K562 (cell line): Measurements from ENCODE around the gene DZIP3. TPM values are rescaled to one million over a fixed set of nuclear protein-coding genes. Genes with fewer than 3 reads are reported as not detected.

Experiments
- ATAC-seq: fragments of 200-7000 bp; cut with Tn5 transposase; 3 replicates; pipeline ENCODE4 v1.9.1; 2020; ENCODE audit warnings: moderate library complexity
- BruUV-seq: library from RNA; stranded (reverse); fragments of 400-500 nt; replicated peaks from 2 replicates; lab custom pipeline; 2021; lab: Mats Ljungman, UMichigan
- CTCF ChIA-PET: fragments of 300-600 bp; formaldehyde crosslinking; extraction: SDS; loops from one replicate; lab custom pipeline; 2021; ENCODE audit warnings: low intra/inter-chr PET ratio; lab: Yijun Ruan, JAX
- POLR2A ChIA-PET: fragments of 300-600, 350-650 bp; sonication (Branson Sonifier 250); formaldehyde crosslinking; extraction: SDS; loops from one replicate; lab custom pipeline; 2021; ENCODE audit warnings: antibody characterized with exemption, inconsistent platforms; lab: Yijun Ruan, JAX
- DNase-seq, 4 experiments: peaks; one replicate each; pipeline versions ENCODE4 v3.0.0 to v3.0.0-alpha.2; 2011 to 2018; ENCODE audit warnings: low spot score in 3 of 4, mixed read lengths in 3 of 4; ENCODE audit errors: extremely low read depth in 1 of 4
- FAIRE-seq: peaks from 2 replicates; lab custom pipeline; 2011; peaks lifted over from hg19 to GRCh38; lab: Jason Lieb, UNC
- H2AFZ ChIP-seq: 2 replicates; pipeline ENCODE4 v1.6.0; 2011; ENCODE audit warnings: low read depth, low read length, control low read depth, inconsistent platforms
- H3K27ac ChIP-seq: fragments of 200-600 bp; 3 replicates; pipeline ENCODE4 v1.8.0; 2011; ENCODE audit warnings: low read depth, mild to moderate bottlenecking, control low read depth, inconsistent platforms, low read length, moderate library complexity, mixed read lengths; ENCODE audit errors: extremely low read depth
- H3K27me3 ChIP-seq, 2 experiments: fragments of 300-600 bp in 1 of 2; 2 replicates in 1 of 2; 3 replicates in 1 of 2; pipeline versions ENCODE4 v1.6.0 to v1.8.0; 2011; ENCODE audit warnings: inconsistent platforms in 2 of 2, low read length in 2 of 2, mild to moderate bottlenecking in 1 of 2, mixed read lengths in 1 of 2, moderate library complexity in 1 of 2; ENCODE audit not compliant: control insufficient read depth in 2 of 2, insufficient read depth in 2 of 2
- H3K36me3 ChIP-seq: fragments of 300-600 bp; 3 replicates; pipeline ENCODE4 v1.8.0; 2011; ENCODE audit warnings: mild to moderate bottlenecking, low read length, inconsistent platforms; ENCODE audit not compliant: control insufficient read depth, insufficient read depth
- H3K4me1 ChIP-seq, 2 experiments: fragments of 200-600 bp in 1 of 2; replicated peaks in 1 of 2; 2 replicates in 1 of 2; 3 replicates in 1 of 2; pipeline versions ENCODE4 v1.5.1 to v1.8.0; 2011; ENCODE audit warnings: inconsistent platforms in 2 of 2, low read length in 2 of 2, mild to moderate bottlenecking in 1 of 2, mixed read lengths in 1 of 2, moderate library complexity in 1 of 2; ENCODE audit not compliant: control insufficient read depth in 2 of 2, insufficient read depth in 2 of 2
- H3K4me2 ChIP-seq: 2 replicates; pipeline ENCODE4 v1.6.1; 2011; ENCODE audit warnings: low read length, control low read depth, inconsistent platforms, mixed read lengths; ENCODE audit not compliant: insufficient read depth
- H3K4me3 ChIP-seq: fragments of 200-600 bp; sonication (generic), shearing (Covaris generic); 2 replicates; pipeline ENCODE4 v1.5.1; 2016; ENCODE audit warnings: control low read depth, inconsistent platforms
- H3K79me2 ChIP-seq: fragments of 200-600 bp; 3 replicates; pipeline ENCODE4 v1.8.0; 2011; ENCODE audit warnings: low read length, inconsistent platforms; ENCODE audit not compliant: control insufficient read depth, insufficient read depth
- H3K9ac ChIP-seq, 2 experiments: 2 replicates each; pipeline versions ENCODE4 v1.6.0 to v1.6.1; 2011; ENCODE audit warnings: low read depth in 2 of 2, low read length in 2 of 2, control low read depth in 1 of 2, inconsistent platforms in 1 of 2, mild to moderate bottlenecking in 1 of 2, mixed read lengths in 1 of 2; ENCODE audit not compliant: insufficient read depth in 1 of 2
- H3K9me1 ChIP-seq: one replicate; pipeline ENCODE4 v1.6.0; 2011; ENCODE audit warnings: inconsistent platforms, mild to moderate bottlenecking, low read length, moderate library complexity; ENCODE audit not compliant: control insufficient read depth, insufficient read depth
- H3K9me3 ChIP-seq: replicated peaks from 2 replicates; pipeline ENCODE4 v1.5.1; 2011; ENCODE audit warnings: low read depth, low read length, inconsistent platforms; ENCODE audit not compliant: control insufficient read depth, insufficient read depth
- H4K20me1 ChIP-seq: replicated peaks from 2 replicates; pipeline ENCODE4 v1.6.1; 2011; ENCODE audit warnings: low read length, inconsistent platforms, mixed read lengths; ENCODE audit not compliant: control insufficient read depth, insufficient read depth
- BHLHE40 ChIP-seq: IDR thresholded peaks from 2 replicates; pipeline ENCODE4 v1.6.1; 2011; ENCODE audit warnings: low read length, improper control_type of control experiment
- C11orf30 ChIP-seq: fragments of 450-650 bp; IDR thresholded peaks from 2 replicates; pipeline ENCODE4 v1.6.1; 2016; ENCODE audit warnings: low read depth, mild to moderate bottlenecking
- CHCHD3 ChIP-seq: fragments of 250-450 bp; sonication (Bioruptor Pico); IDR thresholded peaks from 2 replicates; pipeline ENCODE4 v2.1.2; 2022; ENCODE audit warnings: mild to moderate bottlenecking
- MEF2D ChIP-seq: conservative IDR thresholded peaks from 2 replicates; pipeline ENCODE4 v1.6.1; 2016; ENCODE audit warnings: low read depth, missing genetic modification characterization, missing compliant biosample characterization
- NR1H2 ChIP-seq: sonication (generic); formaldehyde crosslinking; IDR thresholded peaks from 2 replicates; pipeline ENCODE4 v1.4.0; 2020; ENCODE audit warnings: mild to moderate bottlenecking, missing genetic modification reagents
- PHB2 ChIP-seq: fragments of 450-650 bp; IDR thresholded peaks from 2 replicates; pipeline ENCODE4 v1.6.1; 2017; ENCODE audit warnings: low read depth
- SNAPC5 ChIP-seq: fragments of 250-450 bp; sonication (Bioruptor Pico); IDR thresholded peaks from 2 replicates; pipeline ENCODE4 v1.8.0; 2021; ENCODE audit warnings: moderate library complexity, mild to moderate bottlenecking, inconsistent platforms
- STAT5A ChIP-seq: IDR thresholded peaks from 2 replicates; pipeline ENCODE4 v1.6.1; 2012; ENCODE audit warnings: low read length, inconsistent platforms, borderline replicate concordance
- ZNF277 ChIP-seq: fragments of 250-450 bp; sonication (Bioruptor Pico); IDR thresholded peaks from 2 replicates; pipeline ENCODE4 v1.8.0; 2022; ENCODE audit warnings: inconsistent platforms, mild to moderate bottlenecking, moderate library complexity, borderline replicate concordance
- ZNF316 ChIP-seq: fragments of 450-650 bp; IDR thresholded peaks from 2 replicates; pipeline ENCODE4 v1.6.1; 2016
- ZNF518B ChIP-seq: fragments of 250-450 bp; sonication (Bioruptor Pico); IDR thresholded peaks from 2 replicates; pipeline ENCODE4 v1.5.0; 2021; ENCODE audit warnings: mild to moderate bottlenecking, moderate library complexity
- ZNF75A ChIP-seq: fragments of 450-650 bp; formaldehyde crosslinking; IDR thresholded peaks from 2 replicates; pipeline ENCODE4 v1.4.0; 2020; ENCODE audit warnings: mild to moderate bottlenecking
- ZNF764 ChIP-seq: fragments of 250-450 bp; sonication (Bioruptor Pico); IDR thresholded peaks from 2 replicates; pipeline ENCODE4 v1.4.0; 2020; ENCODE audit warnings: low read depth, mild to moderate bottlenecking, moderate library complexity
- WGBS: fragments of 100-300 bp; shearing (Covaris generic); methylation state at CpG from one replicate; pipeline ENCODE4 v1.1.6; 2016; ENCODE audit warnings: low coverage, mixed read lengths; ENCODE audit not compliant: insufficient coverage; ENCODE audit errors: missing lambda C conversion rate; 5-methylcytosine and 5-hydroxymethylcytosine counted together
- in situ Hi-C: fragments of 300-500 bp; cut with MboI; formaldehyde crosslinking; loops from 4 replicates; pipeline ENCODE4 v1.15.0; 2018; ENCODE audit warnings: inconsistent platforms, mixed read lengths
- intact Hi-C: fragments of 100-400 bp; cut with micrococcal nuclease; formaldehyde crosslinking; loops from 2 replicates; pipeline ENCODE4 v1.14.2; 2022
- polyA plus RNA-seq, 8 experiments: library from polyadenylated mRNA; depleted of rRNA in 4 of 8; stranded (reverse) in 5 of 8; unstranded in 3 of 8; fragments of >200 nt; fragmentation: Nextera tagmentation in 2 of 8; fragmentation: Illumina TruSeq in 1 of 8; extraction: Ambion mirVana in 2 of 8; extraction: Trizol in 1 of 8; gene quantifications; 2 replicates each; pipeline versions ENCODE4 v1.2.1 to v1.2.3, GENCODE V29; 2011 to 2014; ENCODE audit warnings: inconsistent platforms in 1 of 8, missing spikeins in 1 of 8
- total RNA-seq, 7 experiments: library from RNA; depleted of rRNA in 6 of 7; stranded (reverse); fragments of >200 nt in 6 of 7; fragmentation: Illumina TruSeq in 2 of 7; extraction: Trizol in 2 of 7; gene quantifications; 2 replicates each; pipeline versions ENCODE4 v1.2.1 to v1.2.3, GENCODE V29; 2011 to 2021; ENCODE audit warnings: low replicate concordance in 1 of 7

DZIP3 gene
- total and polyA plus RNA-seq, 9 of the 15 experiments (the other 6 are each of a cell fraction or from before 2014, with no cell fraction given): 3.5 to 9.7 (median 5.7) TPM

GRCh38 chr3:108555966-108556581 is 33.4 kb upstream of the DZIP3 start:
- CTCF ChIA-PET: no interaction called here
- 93% methylated on average over 2 of the region's 2 CpGs for WGBS
- Histone ChIP-seq H3K9me3 (no peaks in the 10 kb centered on the region), H3K9ac (no peak overlapping the region), H3K27me3 (no peaks in the 10 kb centered on the region), H2AFZ (no peak overlapping the region), H3K4me1 (no peaks in the 10 kb centered on the region), H3K9me1 (no peaks in the 10 kb centered on the region), H4K20me1 (no peaks in the 10 kb centered on the region), H3K79me2 (no peaks in the 10 kb centered on the region), H3K27ac (no peak overlapping the region), H3K4me2 (no peak overlapping the region), H3K4me3 (no peak overlapping the region), H3K36me3 (peaks cover 79% of the 10 kb centered on the region)
- POLR2A ChIA-PET: no interaction called here
- DNase-seq: no peak
- no TSS peak for BruUV-seq
- no peak for FAIRE-seq
- intact Hi-C loops (no loop called here), in situ Hi-C loops (no loop called here)
- no peak for ATAC-seq
- no peak for TF ChIP-seq ZNF277 (CRISPR knock-in tag)
- TF ChIP-seq ZNF316: peak; percentile 66
- TF ChIP-seq C11orf30: peak; percentile 44; the same call in 1 of the 2 replicates

- Histone ChIP-seq H4K20me1 (no peaks in the 10 kb centered on the region), H3K9me1 (no peaks in the 10 kb centered on the region), H3K27ac (no peak overlapping the region), H3K4me2 (no peak overlapping the region), H2AFZ (no peak overlapping the region), H3K4me1 (no peaks in the 10 kb centered on the region), H3K9ac (no peak overlapping the region), H3K79me2 (no peaks in the 10 kb centered on the region), H3K9me3 (no peaks in the 10 kb centered on the region), H3K4me3 (no peak overlapping the region), H3K36me3 (peaks cover 75% of the 10 kb centered on the region), H3K27me3 (no peaks in the 10 kb centered on the region)
- BruUV-seq: no TSS peak
- in situ Hi-C loops (no loop called here), intact Hi-C loops (no loop called here)
- 88% methylated on average over 2 of the region's 2 CpGs for WGBS
- DNase-seq (no peak), FAIRE-seq (no peak), ATAC-seq (no peak)
- CTCF ChIA-PET: no interaction called here
- POLR2A ChIA-PET: no interaction called here
- TF ChIP-seq CHCHD3 (CRISPR knock-in tag) (no peak), BHLHE40 (no peak), ZNF764 (CRISPR knock-in tag) (no peak), PHB2 (no peak), MEF2D (tag) (no peak), ZNF75A (CRISPR knock-in tag) (no peak), SNAPC5 (CRISPR knock-in tag) (no peak), STAT5A (no peak), ZNF518B (CRISPR knock-in tag) (no peak), NR1H2 (CRISPR knock-in tag) (no peak)
Observed at GRCh38 chr3:108562565-108562964, 27.0 kb upstream of the DZIP3 start.
